ENCODE data around the gene BNC2.

The BNC2 gene

DNA sequence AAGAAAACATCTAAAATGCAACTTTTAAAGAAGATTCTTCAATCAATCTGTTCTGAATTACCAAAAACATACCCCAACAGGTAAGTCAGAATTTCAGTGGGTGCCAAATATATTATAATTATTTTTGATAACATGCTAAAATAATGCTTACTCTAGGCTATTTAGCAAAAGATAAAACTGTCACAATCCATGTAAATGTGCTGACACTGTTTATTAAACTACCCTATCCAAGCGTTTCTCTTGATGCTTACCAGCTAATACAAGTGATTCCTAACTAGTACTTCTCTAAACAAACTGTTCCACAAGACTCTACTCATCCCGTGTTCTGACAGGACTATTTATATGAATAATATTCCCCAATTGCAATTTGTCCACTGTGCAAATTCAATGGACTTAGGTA, 236.7 kb downstream of the BNC2 start:
- Histone ChIP-seq H3F3A (ENCODE audit: insufficient read depth, low read length) (no peaks in the 10 kb centered on the region), H3K4me1 (ENCODE audit: insufficient read depth, low read length, severe bottlenecking) (no peaks in the 10 kb centered on the region), H3K36me3 (ENCODE audit: insufficient read depth, low read length) (no peaks in the 10 kb centered on the region), H3K4me3 (ENCODE audit: low read depth, low read length, poor library complexity, severe bottlenecking) (no peak overlapping the region), H3K27me3 (ENCODE audit: insufficient read depth, low read length) (no peaks in the 10 kb centered on the region), H3K9ac (ENCODE audit: low read length) (no peak overlapping the region), H3K27ac (ENCODE audit: low read depth, low read length, poor library complexity, severe bottlenecking) (no peak overlapping the region), H3K9me2 (ENCODE audit: low read depth, low read length) (no peaks in the 10 kb centered on the region), H2AFZ (ENCODE audit: low read length) (no peak overlapping the region), H3K4me2 (ENCODE audit: low read length) (no peak overlapping the region), H3K9me3 (ENCODE audit: low read length) (no peaks in the 10 kb centered on the region), H3K79me2 (ENCODE audit: insufficient read depth, low read length) (no peaks in the 10 kb centered on the region), H4K20me1 (ENCODE audit: insufficient read depth, low read length) (no peaks in the 10 kb centered on the region)
- no peak for TF ChIP-seq EZH2 (IDR thresholded peaks at IDR 0.05; ENCODE audit: borderline replicate concordance, low read length)
- TF ChIP-seq, protein P1, sequence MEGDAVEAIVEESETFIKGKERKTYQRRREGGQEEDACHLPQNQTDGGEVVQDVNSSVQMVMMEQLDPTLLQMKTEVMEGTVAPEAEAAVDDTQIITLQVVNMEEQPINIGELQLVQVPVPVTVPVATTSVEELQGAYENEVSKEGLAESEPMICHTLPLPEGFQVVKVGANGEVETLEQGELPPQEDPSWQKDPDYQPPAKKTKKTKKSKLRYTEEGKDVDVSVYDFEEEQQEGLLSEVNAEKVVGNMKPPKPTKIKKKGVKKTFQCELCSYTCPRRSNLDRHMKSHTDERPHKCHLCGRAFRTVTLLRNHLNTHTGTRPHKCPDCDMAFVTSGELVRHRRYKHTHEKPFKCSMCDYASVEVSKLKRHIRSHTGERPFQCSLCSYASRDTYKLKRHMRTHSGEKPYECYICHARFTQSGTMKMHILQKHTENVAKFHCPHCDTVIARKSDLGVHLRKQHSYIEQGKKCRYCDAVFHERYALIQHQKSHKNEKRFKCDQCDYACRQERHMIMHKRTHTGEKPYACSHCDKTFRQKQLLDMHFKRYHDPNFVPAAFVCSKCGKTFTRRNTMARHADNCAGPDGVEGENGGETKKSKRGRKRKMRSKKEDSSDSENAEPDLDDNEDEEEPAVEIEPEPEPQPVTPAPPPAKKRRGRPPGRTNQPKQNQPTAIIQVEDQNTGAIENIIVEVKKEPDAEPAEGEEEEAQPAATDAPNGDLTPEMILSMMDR (IDR thresholded peaks at IDR 0.05; ENCODE audit: low read length): no peak

DNA sequence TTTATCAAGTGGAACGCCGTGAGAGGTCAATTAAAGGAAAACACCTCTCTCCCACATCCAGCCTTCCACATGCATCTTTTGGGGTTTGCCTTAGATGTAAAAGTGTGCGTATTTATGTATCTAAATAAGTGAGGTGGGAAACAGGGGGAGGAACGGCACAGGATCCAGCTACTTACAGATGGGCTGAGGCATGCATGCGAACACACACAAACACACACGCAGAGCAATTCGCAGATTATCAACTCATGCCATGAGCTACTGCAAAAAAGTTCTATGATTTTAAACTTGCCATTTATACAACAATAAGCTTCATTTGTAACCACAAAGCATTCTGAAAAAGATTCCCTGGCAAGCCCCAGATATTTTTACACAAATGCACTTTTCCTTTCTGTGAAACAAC, 242.1 kb downstream of the BNC2 start:
- TF ChIP-seq, protein P1 (IDR thresholded peaks at IDR 0.05; ENCODE audit: low read length): no peak
- TF ChIP-seq EZH2 (IDR thresholded peaks at IDR 0.05; ENCODE audit: borderline replicate concordance, low read length): no peak
- no peak overlapping the region for H3K27ac ChIP-seq (ENCODE audit: low read depth, low read length, poor library complexity, severe bottlenecking)
- no peaks in the 10 kb centered on the region for H3K4me1 ChIP-seq (ENCODE audit: insufficient read depth, low read length, severe bottlenecking)
- H2AFZ ChIP-seq (ENCODE audit: low read length): no peak overlapping the region
- no peaks in the 10 kb centered on the region for H3K27me3 ChIP-seq (ENCODE audit: insufficient read depth, low read length)
- H3K4me2 ChIP-seq (ENCODE audit: low read length): no peak overlapping the region
- H4K20me1 ChIP-seq (ENCODE audit: insufficient read depth, low read length): no peaks in the 10 kb centered on the region
- no peak overlapping the region for H3K4me3 ChIP-seq (ENCODE audit: low read depth, low read length, poor library complexity, severe bottlenecking)
- no peaks in the 10 kb centered on the region for H3K36me3 ChIP-seq (ENCODE audit: insufficient read depth, low read length)
- no peaks in the 10 kb centered on the region for H3K9me3 ChIP-seq (ENCODE audit: low read length)
- no peaks in the 10 kb centered on the region for H3K79me2 ChIP-seq (ENCODE audit: insufficient read depth, low read length)
- H3F3A ChIP-seq (ENCODE audit: insufficient read depth, low read length): no peaks in the 10 kb centered on the region
- no peaks in the 10 kb centered on the region for H3K9me2 ChIP-seq (ENCODE audit: low read depth, low read length)
- H3K9ac ChIP-seq (ENCODE audit: low read length): no peak overlapping the region

DNA sequence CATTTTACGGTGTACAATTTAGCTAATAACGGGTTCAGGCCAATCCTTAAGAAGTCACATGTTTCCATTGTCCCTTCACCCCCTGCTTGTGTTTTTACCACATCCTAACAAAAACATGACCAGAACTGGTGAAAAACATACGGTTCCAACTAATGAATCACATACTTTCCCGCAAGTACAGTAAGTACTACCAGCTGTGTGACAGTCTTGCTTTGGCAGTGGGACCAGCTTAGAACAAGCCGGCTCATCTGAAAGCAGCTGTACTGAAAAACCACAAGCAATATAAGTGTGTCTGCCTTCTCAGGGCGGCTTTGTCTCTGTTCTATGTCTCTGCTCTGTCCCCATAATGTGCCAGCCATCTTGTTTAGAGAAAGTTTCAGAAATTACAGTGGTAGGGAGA, 242.5 kb downstream of the BNC2 start:
- no peaks in the 10 kb centered on the region for H4K20me1 ChIP-seq (ENCODE audit: insufficient read depth, low read length)
- H3K4me3 ChIP-seq (ENCODE audit: low read depth, low read length, poor library complexity, severe bottlenecking): no peak overlapping the region
- H3K9me2 ChIP-seq (ENCODE audit: low read depth, low read length): no peaks in the 10 kb centered on the region
- no peaks in the 10 kb centered on the region for H3K79me2 ChIP-seq (ENCODE audit: insufficient read depth, low read length)
- no peak overlapping the region for H3K4me2 ChIP-seq (ENCODE audit: low read length)
- no peak overlapping the region for H3K27ac ChIP-seq (ENCODE audit: low read depth, low read length, poor library complexity, severe bottlenecking)
- no peaks in the 10 kb centered on the region for H3K4me1 ChIP-seq (ENCODE audit: insufficient read depth, low read length, severe bottlenecking)
- H3K9ac ChIP-seq (ENCODE audit: low read length): no peak overlapping the region
- no peaks in the 10 kb centered on the region for H3K27me3 ChIP-seq (ENCODE audit: insufficient read depth, low read length)
- no peaks in the 10 kb centered on the region for H3K9me3 ChIP-seq (ENCODE audit: low read length)
- no peaks in the 10 kb centered on the region for H3F3A ChIP-seq (ENCODE audit: insufficient read depth, low read length)
- no peaks in the 10 kb centered on the region for H3K36me3 ChIP-seq (ENCODE audit: insufficient read depth, low read length)
- no peak overlapping the region for H2AFZ ChIP-seq (ENCODE audit: low read length)
- TF ChIP-seq, protein P1 (IDR thresholded peaks at IDR 0.05; ENCODE audit: low read length): no peak
- TF ChIP-seq EZH2 (IDR thresholded peaks at IDR 0.05; ENCODE audit: borderline replicate concordance, low read length): no peak
